GM19043 (cell line): ENCODE data around the gene TXN2.
A peak's percentile ranks its signal among the peaks of the same experiment; 100 is the strongest.
"Not testable (repeated sequence)": the region's sequence is repeated elsewhere in the genome, so short reads cannot be mapped to it uniquely, and the experiment has no call there.

Experiments
- ATAC-seq: cut with Tn5 transposase; IDR thresholded peaks from one replicate; pipeline ENCODE4 v1.9.1; 2021; ENCODE audit warnings: low read depth; ENCODE audit not compliant: unreplicated experiment

The TXN2 gene

DNA sequence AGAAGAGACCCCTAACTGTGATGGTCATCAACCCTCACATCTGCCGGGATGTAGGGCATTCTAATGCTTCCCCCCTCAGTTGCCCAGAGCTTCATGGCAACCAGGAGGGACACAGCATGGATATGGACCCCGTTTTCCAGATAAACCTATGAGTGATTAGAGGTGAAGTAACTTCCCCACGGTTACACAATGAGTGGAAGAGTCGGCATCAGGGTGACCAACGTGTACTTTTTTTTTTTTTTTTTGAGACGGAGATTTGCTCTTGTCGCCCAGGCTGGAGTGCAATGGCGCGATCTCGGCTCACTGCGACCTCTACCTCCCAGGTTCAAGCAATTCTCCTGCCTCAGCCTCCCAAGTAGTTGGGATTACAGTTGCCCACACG, 25.0 kb downstream of the TXN2 start:
- no peak for ATAC-seq

DNA sequence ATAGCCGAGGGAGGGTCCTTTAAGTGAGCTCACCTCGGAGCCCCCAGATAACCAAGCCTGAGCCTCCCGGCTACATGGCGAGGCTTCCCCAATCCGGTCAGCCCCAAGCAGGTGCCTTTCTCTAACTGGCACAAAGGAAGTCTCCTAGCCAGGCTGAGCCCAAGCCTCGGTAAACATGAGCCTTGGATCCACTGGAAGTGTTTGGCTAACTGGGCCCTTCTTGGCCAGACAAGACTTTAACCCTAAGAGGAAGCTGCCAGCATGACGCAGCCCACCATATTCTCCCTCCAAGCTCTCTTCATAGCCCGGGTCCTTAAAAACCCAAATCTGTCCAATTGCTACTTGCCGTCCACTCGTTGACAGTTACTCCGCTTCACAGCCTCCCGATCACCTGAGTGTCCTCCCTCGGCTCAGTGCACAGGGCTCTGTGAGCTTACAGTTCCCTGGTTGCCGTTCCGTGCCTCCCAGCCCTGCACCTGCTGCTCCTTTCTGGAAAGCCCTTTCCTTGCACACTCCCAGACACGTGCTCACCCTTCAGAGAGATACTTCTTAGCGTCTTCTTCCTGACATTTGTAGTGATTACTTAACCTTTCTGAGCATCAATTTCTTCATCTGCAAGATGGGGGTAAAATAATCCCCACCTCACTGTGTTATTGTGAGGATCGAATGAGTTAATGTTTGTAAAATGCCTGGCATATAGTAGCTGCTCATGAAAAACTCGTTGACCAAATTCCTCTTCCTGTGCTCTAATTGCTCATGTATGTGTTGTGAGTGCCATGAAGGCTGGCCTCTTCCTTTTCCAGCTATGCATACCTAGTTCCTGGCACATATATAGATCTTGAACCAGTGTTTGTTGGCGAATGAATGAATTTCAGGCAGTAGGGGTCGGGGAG, 25.6 kb downstream of the TXN2 start:
- no peak for ATAC-seq

DNA sequence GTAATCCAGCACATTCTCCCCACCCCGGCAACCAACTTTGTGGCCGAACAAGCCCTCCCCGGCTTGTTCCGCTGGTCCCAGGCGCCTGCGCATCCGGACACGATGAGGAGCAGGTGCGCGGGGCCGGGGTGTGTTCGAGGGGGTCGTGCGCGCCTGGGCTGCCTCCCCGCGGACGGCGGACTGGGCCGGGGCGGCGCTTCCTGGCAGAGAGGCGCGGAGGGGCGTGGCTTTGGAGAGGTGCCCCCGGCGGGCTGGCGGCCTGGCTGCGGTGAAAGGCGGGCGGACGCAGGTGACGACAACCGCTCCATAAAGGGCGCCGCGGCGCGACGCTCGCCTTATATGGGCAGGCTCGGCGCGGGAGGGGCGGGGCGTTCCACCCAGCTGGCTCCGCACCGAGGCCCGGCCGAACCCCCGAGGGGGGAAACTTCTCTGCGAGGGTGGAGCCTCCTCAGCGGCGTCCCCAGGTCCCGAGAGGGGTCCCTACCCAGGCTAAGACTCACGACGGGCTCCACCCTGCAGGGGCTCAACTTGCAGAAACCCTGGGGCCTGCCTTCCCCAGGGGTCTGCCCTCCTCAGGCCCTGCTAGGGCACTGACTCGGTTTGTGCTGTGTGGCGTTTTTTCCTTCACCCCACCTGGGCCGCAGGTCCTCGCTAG, 26.4 kb downstream of the TXN2 start:
- ATAC-seq = peak; percentile 45

DNA sequence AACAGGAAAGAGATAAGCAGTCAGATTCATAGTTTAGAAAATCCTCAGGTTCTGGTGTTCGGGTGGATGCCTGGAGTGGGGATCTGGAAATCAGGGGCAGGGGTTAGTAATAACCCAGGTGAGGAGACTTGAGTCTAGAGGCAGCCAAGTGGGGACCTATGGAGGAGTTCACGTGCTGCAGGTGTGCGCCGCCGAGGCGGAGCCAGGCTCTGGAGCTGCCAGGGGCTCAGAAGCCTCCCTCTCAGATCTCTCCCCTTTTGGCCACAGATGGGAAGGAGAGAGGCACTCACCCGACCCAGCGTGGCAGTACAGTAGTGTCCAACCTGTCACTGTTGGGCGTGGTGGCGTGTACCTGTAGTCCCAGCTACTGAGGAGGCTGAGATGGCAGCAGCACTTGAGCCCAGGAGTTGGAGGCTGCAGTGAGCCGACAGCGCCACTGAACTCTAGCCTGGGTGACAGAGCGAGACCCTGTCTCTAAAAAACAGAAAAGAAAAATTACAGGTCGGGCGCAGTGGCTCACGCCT, 27.5 kb downstream of the TXN2 start:
- no peak for ATAC-seq

DNA sequence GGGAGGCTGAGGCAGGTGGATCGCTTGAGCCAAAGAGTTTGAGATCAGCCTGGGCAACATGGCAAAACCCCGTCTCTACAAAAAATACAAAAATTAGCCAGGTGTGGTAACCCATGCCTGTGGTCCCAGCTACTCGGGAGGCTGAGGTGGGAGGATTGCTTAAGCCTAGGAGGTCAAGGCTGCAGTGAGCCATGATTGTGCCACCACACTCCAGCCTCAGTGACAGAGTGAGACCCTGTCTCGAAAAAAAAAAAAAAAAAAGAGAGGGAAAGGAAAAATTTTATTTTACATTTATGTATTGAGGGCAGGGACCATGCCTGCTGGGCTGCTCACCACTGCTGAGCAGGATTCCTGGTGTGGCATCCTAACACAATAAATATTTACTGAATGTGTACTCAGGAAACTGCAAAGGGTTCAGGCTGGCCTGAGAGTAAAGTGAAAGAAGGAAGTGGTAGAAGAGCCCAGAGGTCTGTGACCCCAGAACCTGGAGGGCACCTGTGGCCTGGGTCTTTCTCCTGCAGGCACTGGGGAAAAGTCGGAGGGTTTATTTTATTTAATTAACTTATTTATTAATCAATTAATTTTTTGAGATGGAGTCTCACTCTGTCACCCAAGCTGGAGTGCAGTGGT, 28.3 kb downstream of the TXN2 start:
- ATAC-seq = not testable (repeated sequence)

DNA sequence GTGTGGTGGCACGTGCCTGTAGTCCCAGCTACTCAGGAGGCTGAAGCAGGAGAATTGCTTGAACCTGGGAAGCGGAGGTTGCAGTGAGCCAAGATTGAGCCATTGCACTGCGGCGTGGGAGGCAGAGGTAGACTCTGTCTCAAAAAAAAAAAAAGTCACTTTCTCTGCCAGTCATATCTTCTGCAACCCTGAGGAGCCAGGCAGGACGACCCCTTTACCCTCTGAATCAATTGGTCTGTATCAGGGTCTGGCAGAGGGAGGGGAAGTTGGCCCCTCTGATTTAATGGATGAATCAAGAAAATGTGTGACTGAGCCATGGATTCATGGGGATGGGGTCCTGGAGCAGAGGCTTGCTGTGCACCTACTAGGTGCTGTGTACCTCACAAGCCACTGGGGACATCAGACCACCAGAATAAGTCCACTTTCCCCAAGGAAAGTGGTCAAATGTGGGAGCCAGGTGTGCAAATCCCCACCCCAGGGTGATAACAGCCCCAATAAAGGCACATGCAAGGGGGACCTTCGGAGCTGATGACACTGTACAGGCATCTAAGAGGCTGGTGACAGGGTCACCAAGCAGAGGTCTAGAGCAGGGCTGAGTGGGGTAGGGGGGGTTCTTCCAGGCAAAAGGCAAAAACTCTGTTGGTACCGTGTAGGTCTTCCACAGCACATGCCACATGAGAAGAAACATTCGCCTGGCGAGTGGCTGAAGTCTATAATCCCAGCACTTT, 29.0 kb downstream of the TXN2 start:
- ATAC-seq = no peak

DNA sequence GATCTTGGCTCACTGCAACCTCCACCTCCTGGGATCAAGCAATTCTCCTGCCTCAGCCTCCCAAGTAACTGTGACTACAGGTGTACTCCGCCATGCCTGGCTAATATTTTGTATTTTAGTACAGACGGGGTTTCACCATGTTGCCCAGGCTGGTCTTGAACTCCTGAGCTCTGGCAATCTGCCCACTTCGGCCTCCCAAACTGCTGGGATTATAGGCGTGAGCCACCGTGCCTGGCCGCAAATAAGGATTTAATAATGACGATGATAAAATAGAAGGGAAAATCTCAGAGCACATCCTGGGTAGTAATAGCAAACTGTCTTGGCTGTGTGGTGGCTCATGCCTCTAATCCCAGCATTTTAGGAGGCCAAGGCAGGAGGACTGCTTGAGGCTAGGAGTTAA, 30.5 kb downstream of the TXN2 start:
- ATAC-seq = not testable (repeated sequence)

DNA sequence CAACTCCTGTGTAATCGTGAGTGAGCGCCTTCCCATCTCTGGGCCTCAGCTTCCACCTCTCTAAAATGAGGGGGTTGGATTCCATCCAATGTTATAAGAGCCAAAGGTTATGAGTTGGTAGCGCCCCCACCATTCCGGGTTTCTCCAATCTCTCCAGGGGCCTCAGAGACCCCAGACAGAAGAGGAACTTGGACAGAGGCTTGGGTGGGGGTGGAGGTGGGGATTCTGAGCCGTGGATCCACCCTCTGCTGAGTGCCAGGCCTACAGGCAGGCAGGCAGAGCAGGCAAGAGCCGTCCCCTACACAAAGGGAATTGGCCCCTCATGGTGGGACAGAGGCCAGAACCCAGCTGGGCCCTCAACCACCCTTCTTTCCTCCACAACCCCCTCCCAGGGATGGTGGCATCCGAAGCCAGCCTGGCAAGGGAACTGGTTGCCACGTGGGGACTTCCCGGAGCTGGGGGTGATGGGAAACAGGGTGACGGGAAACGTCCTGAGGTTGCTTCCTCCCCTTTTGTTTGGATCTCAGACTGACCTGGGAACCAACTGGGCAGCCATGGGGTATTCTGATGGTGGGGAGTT, 31.8 kb downstream of the TXN2 start:
- ATAC-seq = no peak

DNA sequence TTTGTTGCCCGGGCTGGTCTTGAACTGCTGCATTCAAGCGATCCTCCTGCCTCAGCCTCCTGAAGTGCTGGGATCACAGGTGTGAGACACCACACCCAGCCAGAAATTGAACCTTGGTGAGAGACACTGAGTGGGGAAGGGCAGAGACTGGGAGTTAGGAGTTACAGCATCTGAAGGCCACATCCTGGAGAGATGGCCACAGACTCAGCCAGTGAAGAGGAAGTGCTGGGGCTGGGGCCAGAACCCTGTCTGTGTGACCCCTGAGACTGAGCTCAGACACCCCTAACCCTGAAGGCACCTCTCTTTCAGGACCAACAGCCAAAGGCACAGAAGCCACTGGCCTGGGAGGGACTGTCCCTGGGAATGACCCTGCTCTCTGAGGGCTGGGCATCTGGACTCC, 33.8 kb downstream of the TXN2 start:
- ATAC-seq = no peak

DNA sequence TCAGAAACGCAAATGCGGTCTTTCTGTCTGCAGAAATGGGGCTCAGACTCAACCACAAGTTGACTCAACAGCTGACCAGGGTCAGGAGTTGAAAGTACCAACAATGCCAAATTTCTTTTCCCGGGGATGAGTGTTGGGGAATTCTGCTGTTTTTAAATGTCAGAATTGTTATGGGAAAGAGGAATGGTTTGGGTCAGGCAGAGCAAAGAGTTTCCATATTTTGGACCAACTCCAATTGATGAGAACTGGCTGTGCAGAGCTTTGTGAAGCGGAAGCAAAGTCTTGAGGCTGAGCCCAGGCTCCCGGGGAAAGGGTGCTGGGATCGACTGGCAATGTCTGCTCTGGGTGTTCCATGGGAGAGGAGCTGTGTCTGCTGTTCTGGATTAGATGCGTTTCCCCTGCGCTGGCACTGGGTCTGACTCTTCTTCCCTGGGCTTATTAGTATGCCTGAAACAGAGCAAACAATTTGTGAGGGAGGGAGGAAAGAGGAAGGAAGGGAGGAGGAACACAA, 36.2 kb downstream of the TXN2 start:
- ATAC-seq = no peak

DNA sequence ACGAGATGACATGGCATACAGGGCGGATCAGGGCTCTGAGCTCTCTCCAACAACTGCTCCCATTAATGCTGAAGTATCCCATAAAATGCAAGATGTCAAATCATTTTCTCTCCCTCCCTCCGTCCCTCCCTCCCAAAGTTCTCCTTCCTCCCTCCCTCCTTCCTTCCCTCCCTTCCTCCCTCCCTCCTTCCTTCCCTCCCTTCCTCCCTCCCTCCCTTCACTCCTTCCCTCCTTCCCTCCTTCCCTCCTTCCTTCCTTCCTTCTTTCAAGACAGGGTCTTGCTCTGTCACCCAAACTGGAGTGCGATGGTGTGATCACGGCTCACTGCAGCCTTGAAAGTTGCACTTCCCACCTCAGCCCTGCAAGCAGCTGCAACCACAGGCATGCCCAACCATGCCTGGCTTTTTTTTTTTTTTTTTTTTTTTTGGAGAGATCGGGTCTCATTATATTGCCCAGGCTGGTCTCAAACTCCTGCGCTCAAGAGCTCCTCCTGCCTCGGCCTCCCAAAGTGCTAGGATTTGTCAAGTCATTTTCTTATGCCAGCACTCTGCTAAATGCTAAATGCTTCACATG, 38.2 kb downstream of the TXN2 start:
- ATAC-seq = no peak

DNA sequence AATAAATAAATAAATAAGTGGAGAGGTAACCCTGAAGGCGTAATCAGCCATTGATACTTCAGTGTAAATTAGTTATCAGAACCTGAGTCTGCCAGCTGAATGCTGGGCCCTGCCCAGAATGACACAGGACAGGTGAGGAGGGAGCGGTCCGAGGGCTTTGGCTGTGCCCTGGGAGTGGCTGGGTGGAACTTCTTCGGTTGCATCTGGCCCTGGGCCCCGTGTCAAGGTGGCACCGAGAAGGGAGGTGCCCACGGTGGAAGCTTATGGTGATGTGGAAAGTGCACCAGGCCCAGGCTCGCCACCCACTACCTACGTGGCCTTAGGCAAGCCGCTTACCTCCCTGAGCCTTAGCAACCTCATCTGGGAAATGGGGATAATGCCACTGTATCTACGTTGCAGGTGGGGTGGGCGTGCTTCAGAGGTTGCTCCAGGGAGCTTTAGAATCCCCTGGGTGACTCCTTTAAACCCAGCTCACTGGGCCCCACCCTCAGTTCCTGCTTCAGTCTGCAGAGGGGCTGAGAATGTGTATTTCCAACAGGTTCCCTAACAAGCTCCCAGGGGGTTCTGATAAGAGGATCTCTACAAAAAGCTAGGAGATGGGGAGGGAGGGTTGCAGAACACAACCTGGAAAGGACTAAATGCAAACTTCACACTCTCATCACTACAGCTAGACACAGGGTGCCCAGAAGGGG, 38.8 kb downstream of the TXN2 start:
- no peak for ATAC-seq

DNA sequence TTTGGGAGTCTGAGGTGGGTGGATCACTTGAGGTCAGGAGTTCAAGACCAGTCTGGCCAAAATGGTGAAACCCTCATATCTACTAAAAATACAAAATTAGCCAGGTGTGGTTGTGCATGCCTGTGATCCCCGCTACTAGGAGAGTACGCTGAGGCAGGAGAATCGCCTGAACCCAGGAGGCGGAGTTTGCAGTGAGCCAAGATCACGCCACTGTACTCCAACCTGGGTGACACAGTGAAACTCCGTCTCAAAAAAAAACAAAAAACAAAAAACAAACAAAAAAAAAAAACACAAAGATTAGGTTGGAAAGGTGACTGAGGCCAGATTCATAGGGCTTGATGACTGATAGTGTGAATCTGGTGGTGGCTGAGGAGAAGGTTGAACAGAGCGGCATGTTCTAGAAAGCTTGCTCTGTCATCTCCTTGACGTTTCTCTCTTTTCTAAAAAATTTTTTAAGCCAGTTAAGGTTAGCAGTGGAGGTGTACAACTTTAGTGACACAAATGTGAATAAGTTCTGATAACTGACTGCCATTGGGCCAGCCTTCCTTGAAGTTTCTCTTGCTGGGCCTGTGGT, 40.9 kb downstream of the TXN2 start:
- ATAC-seq = no peak

DNA sequence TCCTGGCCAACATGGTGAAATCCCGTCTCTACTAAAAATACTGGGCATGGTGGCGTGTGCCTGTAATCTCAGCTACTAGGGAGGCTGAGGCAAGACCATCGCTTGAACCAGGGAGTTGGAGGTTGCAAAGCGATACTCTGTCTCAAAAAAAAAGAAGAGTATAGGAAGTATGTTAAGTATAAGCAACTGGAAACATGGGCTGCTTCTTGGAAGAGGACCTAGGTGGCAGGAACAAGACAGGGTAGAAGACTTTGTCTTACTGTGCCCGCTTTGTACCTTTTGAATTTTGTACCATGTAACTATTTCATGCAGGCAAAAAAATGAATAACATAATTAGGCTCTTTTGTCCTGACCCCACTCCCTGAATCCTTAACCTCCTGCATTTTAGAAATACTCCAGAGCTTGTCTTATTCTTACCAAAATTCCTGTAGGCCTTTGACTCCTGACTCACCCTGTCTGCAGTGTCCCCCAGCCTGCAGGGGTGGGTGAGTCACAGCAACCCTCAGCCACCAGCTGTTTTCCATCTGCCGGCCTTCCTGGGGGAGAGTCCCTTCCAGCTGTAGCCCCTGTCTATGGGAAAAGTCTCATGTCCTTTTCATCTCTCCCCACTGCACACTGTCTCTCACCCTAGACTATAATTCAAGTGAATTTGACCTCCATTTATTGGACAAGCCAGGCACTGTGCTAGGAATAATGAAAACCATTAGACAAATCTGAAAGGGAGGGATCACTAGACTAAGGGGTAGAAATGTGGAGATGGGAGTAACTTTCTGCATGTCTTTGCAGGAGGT, 41.8 kb downstream of the TXN2 start:
- no peak for ATAC-seq

DNA sequence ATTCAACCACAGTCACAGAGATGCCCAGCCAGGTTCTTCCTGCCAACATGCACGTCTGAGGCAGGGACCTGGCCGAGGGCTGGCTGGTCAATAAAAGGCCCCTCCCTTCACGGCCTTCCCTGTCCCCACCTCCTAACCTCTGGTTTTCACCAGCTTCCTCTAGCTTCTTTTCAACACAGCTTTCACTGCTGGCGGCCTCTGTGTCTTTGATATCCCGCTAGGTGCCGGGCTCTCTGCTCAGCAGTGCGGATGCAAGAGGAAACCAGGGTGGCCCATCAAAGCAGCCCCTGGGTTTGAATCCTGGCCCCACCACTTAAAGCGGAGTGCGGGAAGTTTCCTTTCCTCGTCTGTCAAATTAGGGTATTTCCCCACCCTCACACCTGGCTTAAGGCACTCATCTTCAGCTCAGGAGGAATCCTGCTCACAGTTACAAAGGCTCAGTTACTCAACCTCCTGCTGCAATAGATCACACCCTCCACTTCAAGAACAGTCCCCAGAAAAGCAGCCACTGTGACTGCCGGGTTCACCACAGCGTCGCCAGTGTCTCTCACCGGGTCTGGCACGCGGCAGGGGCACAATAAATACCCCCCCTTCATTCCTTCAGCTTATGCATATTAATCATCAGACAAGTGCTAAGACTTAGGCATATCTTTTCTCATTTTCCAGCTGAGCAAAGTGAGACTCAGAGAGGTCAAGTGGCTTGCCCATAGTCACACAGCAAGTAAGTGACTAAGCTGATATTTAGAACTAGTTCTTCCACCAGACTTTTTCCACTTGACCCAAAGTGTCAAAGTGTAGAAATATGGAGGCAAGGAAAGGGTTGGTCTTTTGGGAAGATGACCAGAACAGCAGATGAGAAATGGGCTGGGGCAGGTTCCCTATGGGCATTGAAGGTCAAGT, 45.7 kb downstream of the TXN2 start:
- no peak for ATAC-seq

DNA sequence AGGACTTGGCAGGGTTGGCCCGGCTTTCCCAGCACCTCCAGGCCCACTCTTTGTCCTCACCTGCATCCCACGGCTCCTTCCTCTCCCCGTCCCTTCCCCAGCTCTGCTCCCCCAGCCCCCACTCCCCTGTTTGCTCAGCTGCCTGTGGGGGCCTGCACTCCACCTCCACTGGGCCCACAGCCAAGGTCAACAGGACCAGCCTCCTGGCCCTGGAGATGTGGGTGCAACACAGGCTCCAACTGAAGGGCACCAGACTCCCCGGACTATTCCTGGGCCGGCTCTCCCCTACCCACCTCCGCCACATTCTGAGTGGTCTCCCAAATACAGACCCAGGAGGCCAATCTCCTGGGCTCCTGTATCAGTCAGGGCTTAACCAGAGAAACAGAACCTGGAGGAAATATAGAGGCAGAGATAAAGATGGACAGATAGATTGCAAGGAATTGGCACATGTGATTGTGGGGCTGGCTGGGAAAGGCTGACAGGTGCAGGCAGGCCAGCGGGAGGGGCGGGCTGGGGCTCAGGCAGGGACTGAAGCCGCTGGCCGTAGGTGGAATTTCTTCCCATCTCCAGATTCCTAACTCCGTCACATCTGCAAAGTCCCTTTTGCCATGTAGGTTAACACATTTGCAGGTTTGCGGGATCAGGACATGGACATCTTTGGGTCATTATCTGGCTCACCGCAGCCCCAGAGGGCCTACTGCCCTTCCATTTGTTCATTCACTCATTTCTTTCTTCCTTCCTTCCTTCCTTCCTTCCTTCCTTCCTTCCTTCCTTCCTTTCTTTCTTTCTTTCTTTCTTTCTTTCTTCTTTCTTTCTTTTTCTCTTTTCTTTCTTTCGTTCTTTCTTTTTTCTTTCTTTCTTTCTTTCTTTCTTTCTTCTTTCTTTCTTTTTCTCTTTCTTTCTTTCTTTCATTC, 47.9 kb downstream of the TXN2 start:
- no peak for ATAC-seq
